Activated T-helper 2 cell treated with anti-CD3 and anti-CD28 coated beads, Interferon-gamma antibody, Interleukin-2, Interleukin-4, amounts not matched to agents 10 μg/mL and 5 μg/mL and 100 μg/mL, durations not matched to agents 14 hours and 24 hours and 36 hours (primary cell): ENCODE results near the gene CRHR2. TPM values are rescaled to one million over a fixed set of nuclear protein-coding genes. Genes with fewer than 3 reads are reported as not detected.

Experiments used
- DNase-seq: peaks from one replicate; pipeline ENCODE4 v3.0.0; 2021; ENCODE audit warnings: low spot score
- H3K27ac Mint-ChIP-seq: one replicate; pipeline ENCODE4 v1.8.0; 2021; ENCODE audit warnings: mixed read lengths
- H3K27me3 Mint-ChIP-seq: one replicate; pipeline ENCODE4 v1.8.0; 2021; ENCODE audit warnings: low read depth, mixed read lengths
- H3K36me3 Mint-ChIP-seq: one replicate; pipeline ENCODE4 v1.8.0; 2021; ENCODE audit warnings: low read depth, mixed read lengths
- H3K4me1 Mint-ChIP-seq: one replicate; pipeline ENCODE4 v1.8.0; 2021; ENCODE audit warnings: low read depth, mixed read lengths
- H3K4me3 Mint-ChIP-seq: one replicate; pipeline ENCODE4 v1.8.0; 2021; ENCODE audit warnings: low read depth, mild to moderate bottlenecking, moderate library complexity, mixed read lengths
- H3K9me3 Mint-ChIP-seq: one replicate; pipeline ENCODE4 v1.8.0; 2021; ENCODE audit warnings: mixed read lengths
- intact Hi-C: fragments of 100-400 bp; cut with micrococcal nuclease; formaldehyde crosslinking; loops from one replicate; pipeline ENCODE4 v1.15.1; 2023
- total RNA-seq: library from RNA; stranded (reverse); gene quantifications from 2 replicates; pipeline ENCODE4 v1.2.3, GENCODE V29; 2022

The CRHR2 gene
- total RNA-seq, 1 donor from 2014 or later = not detected

- Mint-ChIP-seq H3K4me3 (no peak overlapping the region), H3K36me3 (no peaks in the 10 kb centered on the region), H3K27me3 (no peaks in the 10 kb centered on the region), H3K4me1 (no peaks in the 10 kb centered on the region), H3K9me3 (no peaks in the 10 kb centered on the region), H3K27ac (no peak overlapping the region)
- no peak for DNase-seq
- intact Hi-C loops = no loop called here
Measured at GRCh38 chr7:30654296-30655090, 27.8 kb downstream of the CRHR2 start.

- DNase-seq = no peak
- Mint-ChIP-seq H3K4me1 (no peaks in the 10 kb centered on the region), H3K36me3 (no peaks in the 10 kb centered on the region), H3K27me3 (no peaks in the 10 kb centered on the region), H3K4me3 (no peak overlapping the region), H3K27ac (no peak overlapping the region), H3K9me3 (no peaks in the 10 kb centered on the region)
- intact Hi-C loops = no loop called here
Measured at GRCh38 chr7:30652698-30653641, 29.3 kb downstream of the CRHR2 start.

GRCh38 chr7:30652132-30652531, 30.1 kb downstream of the CRHR2 start:
- Mint-ChIP-seq H3K4me3 (no peak overlapping the region), H3K9me3 (no peaks in the 10 kb centered on the region), H3K27ac (no peak overlapping the region), H3K36me3 (no peaks in the 10 kb centered on the region), H3K4me1 (no peaks in the 10 kb centered on the region), H3K27me3 (no peaks in the 10 kb centered on the region)
- no peak for DNase-seq
- intact Hi-C loops = no loop called here

- DNase-seq = no peak
- Mint-ChIP-seq H3K36me3 (peaks cover 3% of the 10 kb centered on the region), H3K27ac (no peak overlapping the region), H3K4me1 (no peaks in the 10 kb centered on the region), H3K27me3 (no peaks in the 10 kb centered on the region), H3K4me3 (no peak overlapping the region), H3K9me3 (no peaks in the 10 kb centered on the region)
- intact Hi-C loops = no loop called here
Measured at GRCh38 chr7:30650421-30650808, 31.8 kb downstream of the CRHR2 start.

- intact Hi-C loops = no loop called here
- no peak for DNase-seq
- peaks cover 7% of the 10 kb centered on the region for H3K36me3 Mint-ChIP-seq
- no peak overlapping the region for H3K27ac Mint-ChIP-seq
- no peaks in the 10 kb centered on the region for H3K9me3 Mint-ChIP-seq
- H3K4me3 Mint-ChIP-seq = no peak overlapping the region
- H3K4me1 Mint-ChIP-seq = no peaks in the 10 kb centered on the region
- no peaks in the 10 kb centered on the region for H3K27me3 Mint-ChIP-seq
Measured at GRCh38 chr7:30649717-30650420, 32.4 kb downstream of the CRHR2 start.

- Mint-ChIP-seq H3K27ac (no peak overlapping the region), H3K27me3 (no peaks in the 10 kb centered on the region), H3K9me3 (no peaks in the 10 kb centered on the region), H3K4me1 (no peaks in the 10 kb centered on the region), H3K4me3 (no peak overlapping the region), H3K36me3 (peaks cover 7% of the 10 kb centered on the region)
- no peak for DNase-seq
- intact Hi-C loops = no loop called here
Measured at GRCh38 chr7:30648744-30649540, 33.3 kb downstream of the CRHR2 start.

- intact Hi-C loops = no loop called here
Measured at GRCh38 chr7:30647589-30648364, 34.5 kb downstream of the CRHR2 start.

GRCh38 chr7:30646154-30646553, 36.1 kb downstream of the CRHR2 start:
- H3K9me3 Mint-ChIP-seq = no peaks in the 10 kb centered on the region
- H3K36me3 Mint-ChIP-seq = peaks cover 11% of the 10 kb centered on the region
- intact Hi-C loops = no loop called here
- no peaks in the 10 kb centered on the region for H3K4me1 Mint-ChIP-seq
- no peak overlapping the region for H3K27ac Mint-ChIP-seq
- DNase-seq = no peak
- no peaks in the 10 kb centered on the region for H3K27me3 Mint-ChIP-seq
- no peak overlapping the region for H3K4me3 Mint-ChIP-seq

More at GRCh38 chr7:30647589-30648364, 34.5 kb downstream of the CRHR2 start:
- Mint-ChIP-seq H3K27ac (no peak overlapping the region), H3K36me3 (peaks cover 11% of the 10 kb centered on the region), H3K27me3 (no peaks in the 10 kb centered on the region), H3K9me3 (no peaks in the 10 kb centered on the region), H3K4me1 (no peaks in the 10 kb centered on the region), H3K4me3 (no peak overlapping the region)
- no peak for DNase-seq

- Mint-ChIP-seq H3K27ac (no peak overlapping the region), H3K9me3 (no peaks in the 10 kb centered on the region), H3K4me1 (no peaks in the 10 kb centered on the region), H3K4me3 (no peak overlapping the region), H3K36me3 (peaks cover 11% of the 10 kb centered on the region), H3K27me3 (no peaks in the 10 kb centered on the region)
- no peak for DNase-seq
- intact Hi-C loops = no loop called here
Measured at GRCh38 chr7:30645661-30646060, 36.6 kb downstream of the CRHR2 start.

GRCh38 chr7:30644286-30644955, 37.8 kb downstream of the CRHR2 start:
- no peaks in the 10 kb centered on the region for H3K9me3 Mint-ChIP-seq
- H3K36me3 Mint-ChIP-seq = peaks cover 11% of the 10 kb centered on the region
- no peaks in the 10 kb centered on the region for H3K4me1 Mint-ChIP-seq
- H3K27me3 Mint-ChIP-seq = no peaks in the 10 kb centered on the region
- intact Hi-C loops = no loop called here
- DNase-seq = no peak
- H3K27ac Mint-ChIP-seq = no peak overlapping the region
- H3K4me3 Mint-ChIP-seq = no peak overlapping the region

- no peak for DNase-seq
- Mint-ChIP-seq H3K27me3 (no peaks in the 10 kb centered on the region), H3K27ac (no peak overlapping the region), H3K4me1 (no peaks in the 10 kb centered on the region), H3K4me3 (no peak overlapping the region), H3K9me3 (no peaks in the 10 kb centered on the region), H3K36me3 (peaks cover 14% of the 10 kb centered on the region)
- intact Hi-C loops = no loop called here
Measured at GRCh38 chr7:30642789-30643188, 39.5 kb downstream of the CRHR2 start.
